Neural progenitor cell (in vitro differentiated cells): ENCODE results near the gene TMEM218. TPM values are rescaled to one million over a fixed set of nuclear protein-coding genes. Genes with fewer than 3 reads are reported as not detected.
A peak's percentile ranks its signal among the peaks of the same experiment; 100 is the strongest.

Experiments
- DNase-seq: peaks from one replicate; pipeline ENCODE4 v3.0.0-alpha.2; 2016; ENCODE audit warnings: low spot score
- H2AFZ ChIP-seq: fragments of 200-600 bp; sonication (generic); replicated peaks from 2 replicates; pipeline ENCODE4 v1.6.1; 2016; ENCODE audit warnings: antibody characterized with exemption
- H3F3A ChIP-seq: fragments of 200-600 bp; sonication (generic); 2 replicates; pipeline ENCODE4 v1.6.1; 2016; ENCODE audit warnings: antibody characterized with exemption, low read depth
- H3K27ac ChIP-seq: fragments of 200-600 bp; sonication (generic); 2 replicates; pipeline ENCODE4 v1.5.1; 2016; ENCODE audit warnings: mild to moderate bottlenecking
- H3K27me3 ChIP-seq: fragments of 200-600 bp; sonication (generic); 2 replicates; pipeline ENCODE4 v1.6.1; 2016; ENCODE audit warnings: mild to moderate bottlenecking, moderate library complexity
- H3K36me3 ChIP-seq: fragments of 200-600 bp; sonication (generic); 2 replicates; pipeline ENCODE4 v1.5.1; 2016
- H3K4me1 ChIP-seq: fragments of 200-600 bp; sonication (generic); 2 replicates; pipeline ENCODE4 v1.6.1; 2016; ENCODE audit warnings: mixed run types
- H3K4me2 ChIP-seq: fragments of 200-600 bp; sonication (generic); 2 replicates; pipeline ENCODE4 v1.6.1; 2016
- H3K4me3 ChIP-seq: fragments of 200-600 bp; sonication (generic); 2 replicates; pipeline ENCODE4 v1.5.1; 2016
- H3K79me2 ChIP-seq: fragments of 200-600 bp; sonication (generic); 2 replicates; pipeline ENCODE4 v1.6.1; 2016; ENCODE audit warnings: low read depth
- H3K9ac ChIP-seq: fragments of 200-600 bp; sonication (generic); 2 replicates; pipeline ENCODE4 v1.6.1; 2016
- H3K9me3 ChIP-seq: fragments of 200-600 bp; sonication (generic); 2 replicates; pipeline ENCODE4 v1.5.1; 2016; ENCODE audit warnings: low read depth
- H4K20me1 ChIP-seq: fragments of 200-600 bp; sonication (generic); 2 replicates; pipeline ENCODE4 v1.6.1; 2016; ENCODE audit warnings: low read depth
- H3K27ac Mint-ChIP-seq: 3 replicates; pipeline ENCODE4 v1.8.0; 2021; ENCODE audit warnings: mixed read lengths
- H3K27me3 Mint-ChIP-seq: 2 replicates; pipeline ENCODE4 v1.8.0; 2022; ENCODE audit warnings: low read depth, mild to moderate bottlenecking, inconsistent platforms, moderate library complexity, mixed read lengths; ENCODE audit not compliant: insufficient read depth
- H3K36me3 Mint-ChIP-seq: 3 replicates; pipeline ENCODE4 v1.8.0; 2021; ENCODE audit warnings: mixed read lengths
- H3K4me1 Mint-ChIP-seq: 3 replicates; pipeline ENCODE4 v1.8.0; 2021; ENCODE audit warnings: mixed read lengths
- H3K4me3 Mint-ChIP-seq: 3 replicates; pipeline ENCODE4 v1.8.0; 2021; ENCODE audit warnings: mild to moderate bottlenecking, moderate library complexity, mixed read lengths
- H3K9me3 Mint-ChIP-seq: 3 replicates; pipeline ENCODE4 v1.8.0; 2020; ENCODE audit warnings: mixed read lengths
- EZH2 ChIP-seq: fragments of 200-600 bp; sonication (generic); IDR thresholded peaks from 2 replicates; pipeline ENCODE4 v1.6.1; 2017; ENCODE audit warnings: antibody characterized with exemption, mild to moderate bottlenecking, moderate library complexity
- EZH2phosphoT487 ChIP-seq: fragments of 200-600 bp; sonication (generic); IDR thresholded peaks from 2 replicates; pipeline ENCODE4 v1.6.1; 2017; ENCODE audit warnings: antibody characterized with exemption
- total RNA-seq: library from RNA; depleted of rRNA; stranded (reverse); fragments of >200 nt; gene quantifications from 2 replicates; pipeline ENCODE4 v1.2.3, GENCODE V29; 2015; ENCODE audit warnings: low replicate concordance
- TF ChIP-seq, protein P1 (sequence below): fragments of 200-600 bp; sonication (generic); IDR thresholded peaks from 2 replicates; pipeline ENCODE4 v1.5.1; 2017; ENCODE audit warnings: antibody characterized with exemption, mild to moderate bottlenecking

Gene TMEM218
- total RNA-seq, 1 donor from 2014 or later = 44.1 TPM

- Histone ChIP-seq H3K4me1 (peaks cover 7% of the 10 kb centered on the region), H4K20me1 (no peaks in the 10 kb centered on the region), H3K36me3 (no peaks in the 10 kb centered on the region), H3K27me3 (peaks cover 20% of the 10 kb centered on the region), H3K9me3 (no peaks in the 10 kb centered on the region), H2AFZ (no peak overlapping the region), H3K79me2 (no peaks in the 10 kb centered on the region), H3K9ac (no peak overlapping the region), H3K27ac (no peak overlapping the region), H3K4me3 (no peak overlapping the region), H3F3A (no peaks in the 10 kb centered on the region), H3K4me2 (no peak overlapping the region)
- Mint-ChIP-seq H3K4me3 (no peak overlapping the region), H3K27ac (no peak overlapping the region), H3K27me3 (peaks cover 6% of the 10 kb centered on the region), H3K4me1 (peaks cover 23% of the 10 kb centered on the region), H3K9me3 (no peaks in the 10 kb centered on the region), H3K36me3 (no peaks in the 10 kb centered on the region)
- TF ChIP-seq EZH2 = no peak
- TF ChIP-seq, protein P1, sequence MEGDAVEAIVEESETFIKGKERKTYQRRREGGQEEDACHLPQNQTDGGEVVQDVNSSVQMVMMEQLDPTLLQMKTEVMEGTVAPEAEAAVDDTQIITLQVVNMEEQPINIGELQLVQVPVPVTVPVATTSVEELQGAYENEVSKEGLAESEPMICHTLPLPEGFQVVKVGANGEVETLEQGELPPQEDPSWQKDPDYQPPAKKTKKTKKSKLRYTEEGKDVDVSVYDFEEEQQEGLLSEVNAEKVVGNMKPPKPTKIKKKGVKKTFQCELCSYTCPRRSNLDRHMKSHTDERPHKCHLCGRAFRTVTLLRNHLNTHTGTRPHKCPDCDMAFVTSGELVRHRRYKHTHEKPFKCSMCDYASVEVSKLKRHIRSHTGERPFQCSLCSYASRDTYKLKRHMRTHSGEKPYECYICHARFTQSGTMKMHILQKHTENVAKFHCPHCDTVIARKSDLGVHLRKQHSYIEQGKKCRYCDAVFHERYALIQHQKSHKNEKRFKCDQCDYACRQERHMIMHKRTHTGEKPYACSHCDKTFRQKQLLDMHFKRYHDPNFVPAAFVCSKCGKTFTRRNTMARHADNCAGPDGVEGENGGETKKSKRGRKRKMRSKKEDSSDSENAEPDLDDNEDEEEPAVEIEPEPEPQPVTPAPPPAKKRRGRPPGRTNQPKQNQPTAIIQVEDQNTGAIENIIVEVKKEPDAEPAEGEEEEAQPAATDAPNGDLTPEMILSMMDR = no peak
- no peak for DNase-seq
These were observed 41.6 kb downstream of the TMEM218 start for GRCh38 chr11:125069796-125070195.

GRCh38 chr11:125069008-125069407 is 42.4 kb downstream of the TMEM218 start:
- H3F3A ChIP-seq = no peaks in the 10 kb centered on the region
- no peaks in the 10 kb centered on the region for H3K9me3 Mint-ChIP-seq
- TF ChIP-seq EZH2phosphoT487 (no peak), EZH2 (no peak)
- TF ChIP-seq, protein P1 = no peak
- H3K27me3 Mint-ChIP-seq = peaks cover 10% of the 10 kb centered on the region
- no peak overlapping the region for H3K4me3 ChIP-seq
- no peaks in the 10 kb centered on the region for H3K36me3 Mint-ChIP-seq
- no peaks in the 10 kb centered on the region for H3K36me3 ChIP-seq
- DNase-seq = no peak
- H3K27ac ChIP-seq = no peak overlapping the region
- peak overlapping the region; percentile 37 for H3K27ac Mint-ChIP-seq
- H3K9me3 ChIP-seq = no peaks in the 10 kb centered on the region
- H2AFZ ChIP-seq = no peak overlapping the region
- H3K4me3 Mint-ChIP-seq = no peak overlapping the region
- no peaks in the 10 kb centered on the region for H3K79me2 ChIP-seq
- H3K9ac ChIP-seq = no peak overlapping the region
- H3K4me1 ChIP-seq = peaks cover 9% of the 10 kb centered on the region
- peaks cover 23% of the 10 kb centered on the region for H3K4me1 Mint-ChIP-seq
- peaks cover 28% of the 10 kb centered on the region for H3K27me3 ChIP-seq
- H4K20me1 ChIP-seq = no peaks in the 10 kb centered on the region
- H3K4me2 ChIP-seq = no peak overlapping the region

- no peak for TF ChIP-seq EZH2
- TF ChIP-seq, protein P1 = no peak
- no peak for TF ChIP-seq EZH2phosphoT487
- Histone ChIP-seq H3K4me1 (peaks cover 14% of the 10 kb centered on the region), H3K9ac (no peak overlapping the region), H3K36me3 (no peaks in the 10 kb centered on the region), H3K4me3 (no peak overlapping the region), H3K27ac (no peak overlapping the region), H3K27me3 (peaks cover 34% of the 10 kb centered on the region), H2AFZ (no peak overlapping the region), H4K20me1 (no peaks in the 10 kb centered on the region), H3K9me3 (no peaks in the 10 kb centered on the region), H3K79me2 (no peaks in the 10 kb centered on the region), H3F3A (no peaks in the 10 kb centered on the region), H3K4me2 (no peak overlapping the region)
- H3K4me1 Mint-ChIP-seq = peaks cover 23% of the 10 kb centered on the region
- H3K36me3 Mint-ChIP-seq = no peaks in the 10 kb centered on the region
- no peak for DNase-seq
- H3K27me3 Mint-ChIP-seq = peaks cover 12% of the 10 kb centered on the region
- no peak overlapping the region for H3K27ac Mint-ChIP-seq
- no peak overlapping the region for H3K4me3 Mint-ChIP-seq
- no peaks in the 10 kb centered on the region for H3K9me3 Mint-ChIP-seq
These were observed 43.1 kb downstream of the TMEM218 start for GRCh38 chr11:125068368-125068767.
